LNCaP clone FGC (cell line): Measurements from ENCODE around the gene MPPED1.

ENCODE experiments used
- DNase-seq: peaks from one replicate; pipeline ENCODE4 v3.0.0-alpha.2; 2011; ENCODE audit warnings: low read depth
- H3K4me3 ChIP-seq: 2 replicates; pipeline ENCODE4 v1.5.1; 2011; ENCODE audit warnings: mild to moderate bottlenecking, low read depth, low read length, control low read depth
- CTCF ChIP-seq: IDR thresholded peaks from 2 replicates; pipeline ENCODE4 v1.5.1; 2012; ENCODE audit warnings: mild to moderate bottlenecking; ENCODE audit not compliant: control insufficient read depth, insufficient read depth; ENCODE audit errors: extremely low read depth

Gene MPPED1

GRCh38 chr22:43533156-43533530, 121.3 kb downstream of the MPPED1 start:
- TF ChIP-seq CTCF, result no peak
- DNase-seq, result no peak
- H3K4me3 ChIP-seq, result no peak overlapping the region

GRCh38 chr22:43533656-43534428, 122.0 kb downstream of the MPPED1 start:
- no peak for TF ChIP-seq CTCF
- H3K4me3 ChIP-seq, result no peak overlapping the region
- DNase-seq, result no peak

- H3K4me3 ChIP-seq, result no peak overlapping the region
- no peak for TF ChIP-seq CTCF
- no peak for DNase-seq
These were observed 123.1 kb downstream of the MPPED1 start for GRCh38 chr22:43534916-43535315.

GRCh38 chr22:43535336-43535735, 123.5 kb downstream of the MPPED1 start:
- H3K4me3 ChIP-seq, result no peak overlapping the region
- TF ChIP-seq CTCF, result no peak
- DNase-seq, result no peak

- TF ChIP-seq CTCF, result no peak
- no peak overlapping the region for H3K4me3 ChIP-seq
- no peak for DNase-seq
These were observed 123.9 kb downstream of the MPPED1 start for GRCh38 chr22:43535741-43536140.

GRCh38 chr22:43537019-43537585, 125.3 kb downstream of the MPPED1 start:
- H3K4me3 ChIP-seq, result no peak overlapping the region
- no peak for DNase-seq
- TF ChIP-seq CTCF, result peak; percentile 11; the same call in 1 of the 2 replicates
